Cardiac muscle cell (in vitro differentiated cells and primary cell): ENCODE measurements around the gene SCTR. TPM values are rescaled to one million over a fixed set of nuclear protein-coding genes. Genes with fewer than 3 reads are reported as not detected.

Experiments
- DNase-seq, 2 donors: peaks; one replicate each; pipeline versions ENCODE4 v3.0.0 to v3.0.0-alpha.2; 2010 to 2017; ENCODE audit warnings: low read depth in 1 of 2, low spot score in 1 of 2
- H3K27ac ChIP-seq: fragments of 200-600 bp; sonication (generic); 2 replicates; pipeline ENCODE4 v1.5.1; 2016
- H3K27me3 ChIP-seq: fragments of 200-600 bp; sonication (generic); 2 replicates; pipeline ENCODE4 v1.6.0; 2016; ENCODE audit warnings: control low read depth
- H3K36me3 ChIP-seq: fragments of 200-600 bp; sonication (generic); 2 replicates; pipeline ENCODE4 v1.5.1; 2016; ENCODE audit warnings: control low read depth
- H3K4me1 ChIP-seq: fragments of 200-600 bp; sonication (generic); 2 replicates; pipeline ENCODE4 v1.8.1; 2017; ENCODE audit warnings: low read depth, mild to moderate bottlenecking, mixed run types
- H3K4me3 ChIP-seq: fragments of 200-600 bp; sonication (generic); 2 replicates; pipeline ENCODE4 v1.5.1; 2016; ENCODE audit warnings: mild to moderate bottlenecking
- H3K9me3 ChIP-seq: fragments of 200-600 bp; sonication (generic); 2 replicates; pipeline ENCODE4 v1.5.1; 2017; ENCODE audit warnings: low read depth, mild to moderate bottlenecking, control low read depth
- polyA plus RNA-seq: library from polyadenylated mRNA; unstranded; fragments of >200 nt; fragmentation: Nextera tagmentation; extraction: Ambion mirVana; gene quantifications from 2 replicates; pipeline ENCODE4 v1.2.1, GENCODE V29; 2016
- total RNA-seq: library from RNA; depleted of rRNA; stranded (reverse); fragments of >200 nt; gene quantifications from 2 replicates; pipeline ENCODE4 v1.2.3, GENCODE V29; 2016
- TF ChIP-seq, protein P1 (sequence below): IDR thresholded peaks from 2 replicates; pipeline ENCODE4 v1.5.1; 2012; ENCODE audit warnings: low read depth, mild to moderate bottlenecking, low read length

SCTR gene
- total and polyA plus RNA-seq, 2 experiments from 2014 or later = 0.09 TPM; not detected in 1

DNA sequence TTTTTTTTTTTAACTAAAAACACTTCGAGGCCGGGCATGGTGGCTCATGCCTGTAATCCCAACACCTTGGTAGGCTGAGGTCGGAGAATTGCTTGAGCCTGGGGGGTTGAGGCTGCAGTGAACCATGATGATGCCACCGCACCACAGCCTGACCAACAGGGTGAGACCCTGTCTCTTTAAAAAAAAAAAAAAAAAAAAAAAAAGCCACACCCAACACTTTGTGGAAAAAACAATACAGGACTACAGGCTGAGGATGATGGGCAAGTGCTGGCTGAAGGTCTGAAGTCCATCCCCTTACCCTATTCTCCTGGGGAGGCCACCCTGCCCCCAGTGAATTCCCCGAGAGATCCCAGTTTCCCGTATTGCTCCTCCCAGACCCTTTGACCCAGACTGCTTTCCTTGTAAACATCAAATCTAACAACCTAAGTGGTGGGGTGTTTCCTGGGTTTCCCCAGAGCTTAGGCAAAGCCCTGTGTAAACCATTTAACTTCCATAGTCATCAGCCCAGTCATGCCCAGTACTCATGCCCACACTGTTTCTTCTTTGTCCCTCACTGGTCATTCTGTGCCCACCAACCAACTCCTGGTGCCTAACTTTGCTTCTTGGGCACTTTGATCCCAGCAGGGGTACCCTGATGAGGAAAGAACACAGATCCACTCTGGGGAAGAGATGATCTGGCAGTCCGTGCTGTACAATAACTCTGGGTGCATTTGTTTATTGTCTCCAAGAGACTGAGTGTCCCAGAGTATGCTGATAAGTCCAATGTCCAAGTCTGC is 98.5 kb downstream of the SCTR start:
- TF ChIP-seq, protein P1, sequence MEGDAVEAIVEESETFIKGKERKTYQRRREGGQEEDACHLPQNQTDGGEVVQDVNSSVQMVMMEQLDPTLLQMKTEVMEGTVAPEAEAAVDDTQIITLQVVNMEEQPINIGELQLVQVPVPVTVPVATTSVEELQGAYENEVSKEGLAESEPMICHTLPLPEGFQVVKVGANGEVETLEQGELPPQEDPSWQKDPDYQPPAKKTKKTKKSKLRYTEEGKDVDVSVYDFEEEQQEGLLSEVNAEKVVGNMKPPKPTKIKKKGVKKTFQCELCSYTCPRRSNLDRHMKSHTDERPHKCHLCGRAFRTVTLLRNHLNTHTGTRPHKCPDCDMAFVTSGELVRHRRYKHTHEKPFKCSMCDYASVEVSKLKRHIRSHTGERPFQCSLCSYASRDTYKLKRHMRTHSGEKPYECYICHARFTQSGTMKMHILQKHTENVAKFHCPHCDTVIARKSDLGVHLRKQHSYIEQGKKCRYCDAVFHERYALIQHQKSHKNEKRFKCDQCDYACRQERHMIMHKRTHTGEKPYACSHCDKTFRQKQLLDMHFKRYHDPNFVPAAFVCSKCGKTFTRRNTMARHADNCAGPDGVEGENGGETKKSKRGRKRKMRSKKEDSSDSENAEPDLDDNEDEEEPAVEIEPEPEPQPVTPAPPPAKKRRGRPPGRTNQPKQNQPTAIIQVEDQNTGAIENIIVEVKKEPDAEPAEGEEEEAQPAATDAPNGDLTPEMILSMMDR = no peak

DNA sequence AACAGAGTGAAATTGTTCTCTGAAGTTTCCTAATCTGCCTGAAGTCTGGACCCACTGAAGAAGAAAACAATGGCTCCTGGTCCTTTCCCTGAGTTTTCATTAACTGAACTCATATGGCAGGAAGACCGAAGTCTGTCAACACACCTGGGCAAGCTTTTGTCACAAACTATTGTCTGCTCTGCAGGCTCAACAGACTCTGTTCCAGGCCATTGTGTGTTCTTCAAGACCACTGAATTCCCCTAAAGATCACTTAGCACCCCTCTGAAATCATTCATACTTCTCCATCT is 99.2 kb downstream of the SCTR start:
- no peak overlapping the region for H3K27ac ChIP-seq
- TF ChIP-seq, protein P1 = no peak
- H3K27me3 ChIP-seq = no peaks in the 10 kb centered on the region
- H3K4me1 ChIP-seq = peaks cover 22% of the 10 kb centered on the region
- no peaks in the 10 kb centered on the region for H3K9me3 ChIP-seq
- no peak overlapping the region for H3K4me3 ChIP-seq
- DNase-seq = no peak
- H3K36me3 ChIP-seq = no peaks in the 10 kb centered on the region

More for the DNA sequence above, 98.5 kb downstream of the SCTR start:
- no peaks in the 10 kb centered on the region for H3K27me3 ChIP-seq
- H3K4me1 ChIP-seq = peaks cover 25% of the 10 kb centered on the region
- no peak overlapping the region for H3K4me3 ChIP-seq
- DNase-seq = peak in 1 of 2 donors; percentile 41
- no peak overlapping the region for H3K27ac ChIP-seq
- no peaks in the 10 kb centered on the region for H3K9me3 ChIP-seq
- no peaks in the 10 kb centered on the region for H3K36me3 ChIP-seq

DNA sequence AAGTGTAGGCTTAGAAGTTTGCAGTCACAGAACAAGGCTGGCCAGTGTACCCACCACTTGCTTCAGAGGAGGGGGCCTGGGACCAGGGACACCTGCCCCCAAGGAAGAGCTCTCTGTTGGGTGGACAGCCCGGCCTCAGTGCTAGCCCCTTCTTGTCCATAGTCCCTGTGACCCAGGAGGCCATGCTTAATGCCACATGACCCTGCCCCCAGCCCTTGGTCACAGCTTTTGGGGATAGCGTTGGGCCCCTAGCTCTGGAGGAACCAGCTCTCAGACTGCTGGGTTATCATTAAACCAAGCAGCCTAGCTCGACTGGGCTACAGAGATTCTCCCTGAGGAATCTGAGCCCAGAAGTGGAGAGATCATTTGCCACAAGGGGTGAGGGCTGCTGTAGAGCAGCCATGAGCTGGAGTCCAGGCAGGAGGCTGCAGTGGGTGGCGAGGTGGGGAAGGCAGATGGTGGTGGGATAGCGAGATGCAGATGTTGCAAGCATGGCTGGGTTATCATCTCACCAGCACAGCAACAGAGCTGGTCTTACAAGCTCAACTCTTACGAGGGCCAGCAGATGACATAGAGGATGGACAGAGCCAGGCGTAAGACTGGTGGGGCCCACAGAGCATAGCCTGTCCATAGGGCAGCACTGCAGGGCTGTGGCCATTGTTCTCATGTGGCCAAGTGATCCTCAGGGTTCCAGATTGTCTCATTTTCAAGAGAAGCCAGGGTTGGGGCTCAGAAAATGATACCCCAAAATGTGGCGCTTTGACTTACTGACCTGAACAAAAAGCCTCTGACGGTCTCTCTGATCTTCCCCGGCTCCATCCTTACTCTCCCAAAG is 99.8 kb downstream of the SCTR start:
- H3K4me3 ChIP-seq = no peak overlapping the region
- H3K36me3 ChIP-seq = no peaks in the 10 kb centered on the region
- no peaks in the 10 kb centered on the region for H3K9me3 ChIP-seq
- H3K4me1 ChIP-seq = peaks cover 16% of the 10 kb centered on the region
- TF ChIP-seq, protein P1 = no peak
- DNase-seq = no peak
- no peak overlapping the region for H3K27ac ChIP-seq
- H3K27me3 ChIP-seq = no peaks in the 10 kb centered on the region

DNA sequence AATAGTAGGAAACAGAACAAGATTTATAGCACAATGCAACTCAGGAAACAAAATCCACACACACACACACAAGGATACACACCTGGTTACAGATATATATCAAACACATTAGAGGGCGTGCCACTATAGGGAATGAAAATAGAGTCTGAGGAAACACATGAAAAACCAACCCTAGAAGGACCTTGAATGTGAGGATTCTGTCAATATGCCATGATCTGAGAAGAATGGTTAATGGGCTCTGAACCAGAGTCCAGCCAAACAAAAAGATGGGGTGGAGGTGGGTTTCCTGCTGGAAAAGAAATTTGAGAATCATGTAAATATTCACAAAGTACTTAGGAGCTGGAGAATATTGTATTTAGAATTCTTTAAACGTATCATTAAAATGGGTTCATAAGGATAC is 100.5 kb downstream of the SCTR start:
- Histone ChIP-seq H3K36me3 (no peaks in the 10 kb centered on the region), H3K9me3 (no peaks in the 10 kb centered on the region), H3K27me3 (no peaks in the 10 kb centered on the region), H3K27ac (no peak overlapping the region), H3K4me1 (peaks cover 10% of the 10 kb centered on the region), H3K4me3 (no peak overlapping the region)
- TF ChIP-seq, protein P1 = no peak
- DNase-seq = no peak

DNA sequence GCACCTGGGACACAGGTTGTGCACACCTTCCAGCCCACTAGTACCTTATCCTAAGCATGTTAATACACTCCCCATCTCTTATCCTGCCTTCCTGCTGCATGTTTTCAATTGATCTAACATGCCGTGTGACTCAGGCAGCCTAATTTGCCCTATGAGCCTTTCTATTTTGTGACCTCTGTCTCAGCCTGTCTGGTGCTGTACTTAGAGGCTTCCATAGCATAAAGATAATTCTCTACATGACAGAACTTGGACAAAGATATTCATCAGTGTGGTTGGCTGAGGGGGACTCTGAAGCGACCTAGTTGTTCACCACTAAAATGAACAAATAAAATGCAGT is 101.2 kb downstream of the SCTR start:
- Histone ChIP-seq H3K27me3 (no peaks in the 10 kb centered on the region), H3K4me3 (no peak overlapping the region), H3K4me1 (peaks cover 4% of the 10 kb centered on the region), H3K27ac (no peak overlapping the region), H3K36me3 (no peaks in the 10 kb centered on the region), H3K9me3 (no peaks in the 10 kb centered on the region)
- no peak for DNase-seq
- TF ChIP-seq, protein P1 = no peak
